ENCODE results near the gene LONP2.
"Not testable (repeated sequence)": the region's sequence is repeated elsewhere in the genome, so short reads cannot be mapped to it uniquely, and the experiment has no call there.

The LONP2 gene

DNA sequence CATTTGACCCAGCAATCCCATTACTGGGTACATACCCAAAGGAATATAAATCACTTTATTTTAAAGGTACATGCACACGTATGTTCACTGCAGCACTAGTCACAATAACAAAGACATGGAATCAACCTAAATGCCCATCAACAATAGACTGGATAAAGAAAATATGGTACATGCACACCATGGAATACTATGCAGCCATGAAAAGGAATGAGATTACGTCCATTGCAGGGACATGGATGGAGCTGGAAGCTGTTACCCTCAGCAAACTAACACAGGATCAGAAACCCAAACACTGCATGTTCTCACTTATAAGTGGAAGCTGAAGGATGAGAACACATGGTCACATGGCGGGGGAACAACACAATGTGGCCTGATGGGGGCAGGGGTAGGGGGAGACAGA, 4.0 kb upstream of the LONP2 start:
- not testable (repeated sequence) for DNase-seq

DNA sequence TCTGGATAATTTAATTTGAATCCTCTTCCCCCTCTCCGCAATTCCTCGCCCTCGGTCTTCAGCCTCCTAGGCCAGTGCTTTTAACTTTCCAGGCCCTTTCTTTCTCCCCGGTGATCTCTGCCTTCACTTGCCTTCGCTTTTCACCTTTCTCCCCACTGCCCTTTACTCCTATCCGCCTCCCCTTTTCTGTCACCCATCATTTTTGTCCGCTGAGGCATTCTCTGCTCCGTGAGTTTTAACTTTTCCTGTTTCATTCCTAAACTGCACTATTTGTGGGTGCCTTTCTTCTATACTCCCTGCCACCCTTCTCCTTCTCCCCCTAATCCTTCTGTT, 729 bp downstream of the LONP2 start:
- no peak for DNase-seq

DNA sequence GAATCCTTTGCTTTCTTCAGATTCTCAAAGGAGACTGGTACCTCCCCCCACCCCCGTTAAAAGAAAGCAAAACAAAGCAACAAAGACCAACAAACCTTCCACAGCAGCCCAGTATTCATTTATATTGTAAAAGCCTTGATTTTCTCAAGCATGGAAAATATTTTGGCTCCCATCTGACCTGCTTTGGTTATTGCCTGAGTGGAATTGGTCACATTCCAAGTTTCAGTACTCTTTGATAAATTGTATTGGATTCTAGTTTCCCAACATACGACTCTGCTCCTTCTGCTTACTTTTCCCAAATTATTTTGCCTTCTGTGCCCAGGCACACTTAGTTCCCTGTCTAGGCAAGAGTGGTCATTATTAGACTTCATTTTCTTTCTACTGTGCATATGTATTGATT, 2.0 kb downstream of the LONP2 start:
- no peak for DNase-seq

DNA sequence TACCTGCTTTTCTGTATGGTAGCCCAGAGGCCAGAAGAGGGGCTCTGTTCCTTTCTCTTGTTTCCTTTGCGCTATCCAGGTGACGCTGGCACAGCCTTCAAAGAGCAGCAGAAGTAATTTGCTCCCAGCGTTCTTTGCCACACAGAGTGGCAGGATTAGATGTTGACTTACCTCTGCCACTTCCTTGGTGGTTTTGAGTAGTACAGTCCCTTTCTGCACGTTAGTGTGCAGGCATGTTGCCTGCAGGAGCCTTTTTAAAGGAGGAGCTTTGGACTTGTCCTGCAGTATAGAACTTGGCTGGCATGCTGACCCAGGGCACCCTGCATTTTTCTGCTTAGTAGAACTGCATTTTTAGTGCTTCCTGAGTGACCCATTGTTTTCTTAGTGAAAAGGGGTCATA, 3.2 kb downstream of the LONP2 start, which contains the start of gene ABCC11:
Gene ABCC11 (minus strand): TSS at position 229 of the 400 bp plus-strand sequence. CDS start 15,618 bp downstream, outside the sequence.
- no peak for DNase-seq

DNA sequence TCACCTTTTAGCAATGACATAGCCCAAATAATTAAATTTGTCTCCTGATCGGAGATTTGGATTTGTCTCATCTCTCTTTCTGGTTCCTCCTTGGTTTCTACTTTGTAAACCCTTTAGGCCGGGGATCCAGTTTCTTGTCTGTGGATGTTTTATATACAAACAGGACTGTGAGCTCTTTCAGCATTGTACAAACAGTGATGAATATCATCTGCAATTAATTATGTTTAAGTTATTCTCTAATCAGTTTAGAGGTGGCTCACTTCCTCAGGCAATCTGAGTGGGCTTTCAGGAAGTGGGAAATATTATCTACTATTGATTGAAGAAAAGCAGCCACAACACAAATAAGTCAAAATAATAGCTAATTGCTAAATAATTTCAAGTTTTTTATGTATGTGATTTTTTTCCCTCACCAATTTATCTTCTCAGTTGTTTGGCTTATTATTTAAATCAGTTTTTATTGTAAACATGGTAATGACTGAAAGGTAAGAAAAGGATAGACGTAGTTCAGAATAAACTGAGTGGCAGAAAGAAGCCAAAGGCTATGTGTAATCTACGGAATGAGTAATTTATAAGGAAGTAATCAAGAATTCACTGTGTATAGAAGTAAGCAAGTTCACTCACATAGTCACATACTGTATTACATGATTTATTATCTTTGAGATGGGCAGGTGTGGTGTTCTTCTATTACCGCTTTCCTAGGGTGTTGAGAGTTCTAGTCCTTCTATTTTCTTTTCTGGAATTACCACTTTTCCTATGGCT, 6.6 kb downstream of the LONP2 start:
- DNase-seq = no peak

DNA sequence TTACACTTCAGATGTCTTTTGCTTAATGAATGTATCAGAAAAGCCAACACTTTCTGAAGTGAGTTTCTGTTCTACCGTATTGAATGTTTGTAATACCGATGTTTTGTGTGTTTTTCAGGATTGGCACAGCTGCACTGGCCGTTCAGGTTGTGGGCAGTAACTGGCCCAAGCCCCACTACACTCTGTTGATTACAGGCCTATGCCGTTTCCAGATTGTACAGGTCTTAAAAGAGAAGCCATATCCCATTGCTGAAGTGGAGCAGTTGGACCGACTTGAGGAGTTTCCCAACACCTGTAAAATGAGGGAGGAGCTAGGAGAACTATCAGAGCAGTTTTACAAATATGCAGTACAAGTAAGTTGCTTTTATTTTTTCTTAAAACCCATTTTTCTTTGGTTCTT, 7.9 kb downstream of the LONP2 start:
- no peak for DNase-seq

DNA sequence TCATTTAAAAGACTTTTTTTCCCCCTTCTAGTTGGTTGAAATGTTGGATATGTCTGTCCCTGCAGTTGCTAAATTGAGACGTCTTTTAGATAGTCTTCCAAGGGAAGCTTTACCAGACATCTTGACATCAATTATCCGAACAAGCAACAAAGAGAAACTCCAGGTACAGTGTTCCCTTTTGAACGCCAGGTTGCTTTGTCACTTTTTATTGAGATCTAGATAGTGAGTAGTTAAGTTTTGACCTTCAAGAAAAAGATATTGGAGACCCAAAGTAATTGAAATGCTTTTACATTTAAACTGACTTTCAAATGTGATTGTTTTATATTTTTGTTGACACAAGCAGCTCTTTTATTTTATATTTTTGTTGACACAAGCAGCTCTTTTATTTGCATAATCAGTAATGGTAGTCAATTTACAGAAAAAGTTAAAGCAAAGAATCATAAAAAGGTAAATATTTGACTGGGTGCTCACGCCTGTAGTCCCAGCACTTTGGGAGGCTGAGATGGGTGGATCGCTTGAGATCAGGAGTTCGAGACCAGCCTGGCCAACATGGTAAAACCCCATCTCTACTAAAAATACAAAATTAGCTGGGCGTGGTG, 12.6 kb downstream of the LONP2 start:
- no peak for DNase-seq

DNA sequence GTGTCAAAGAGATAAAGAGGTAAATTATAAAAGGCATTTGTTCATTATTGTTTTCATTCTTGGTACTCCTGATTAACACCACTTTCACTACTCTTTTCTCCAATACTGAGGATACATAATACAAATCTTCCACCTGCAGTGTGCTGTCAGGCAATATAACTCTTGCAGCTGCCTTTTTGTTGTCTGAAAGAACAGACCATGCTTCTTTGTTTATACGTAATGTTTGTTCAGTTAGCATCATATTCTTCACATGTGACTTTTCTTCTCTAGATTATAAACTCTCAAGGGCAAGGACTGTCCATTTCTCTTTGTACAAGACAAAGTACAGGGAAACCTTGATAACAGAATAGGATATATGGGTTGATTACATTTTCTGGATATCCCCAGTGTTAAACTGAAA, 17.5 kb downstream of the LONP2 start:
- DNase-seq = no peak

DNA sequence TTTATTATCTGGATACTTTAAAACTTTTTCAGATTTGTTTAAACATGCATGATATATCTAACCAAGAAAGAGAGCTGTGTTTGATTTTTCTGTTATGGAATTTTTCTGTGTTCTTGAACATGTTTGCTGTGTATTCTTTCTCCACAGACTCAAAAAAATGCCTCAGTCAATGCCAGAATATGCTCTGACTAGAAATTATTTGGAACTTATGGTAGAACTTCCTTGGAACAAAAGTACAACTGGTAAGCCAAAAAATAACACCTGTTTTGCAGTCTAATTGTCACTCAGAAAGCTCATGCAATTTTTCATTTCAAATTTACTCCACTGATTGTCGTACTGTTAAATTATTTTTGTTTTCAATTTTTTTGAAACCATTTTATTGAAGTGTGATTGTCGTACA, 18.5 kb downstream of the LONP2 start:
- DNase-seq = no peak

DNA sequence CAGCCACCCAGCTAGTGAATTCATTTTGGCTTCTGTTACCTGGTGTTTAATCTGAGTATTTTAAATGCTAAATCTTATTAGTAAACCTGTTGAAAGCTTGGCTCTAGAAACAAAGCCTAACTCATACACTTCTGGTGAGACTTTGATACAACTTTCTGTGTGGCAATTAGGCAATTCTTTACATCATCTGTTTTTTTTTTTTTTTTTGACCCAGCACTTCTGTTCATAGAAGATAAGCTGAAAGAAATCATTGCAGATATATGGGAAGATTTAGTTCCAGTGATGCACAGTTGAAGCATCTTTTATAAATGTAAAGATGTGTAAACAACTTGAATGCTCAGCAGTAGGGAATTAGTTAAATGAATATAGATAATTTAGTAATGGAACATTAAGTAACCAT, 24.9 kb downstream of the LONP2 start:
- no peak for DNase-seq

DNA sequence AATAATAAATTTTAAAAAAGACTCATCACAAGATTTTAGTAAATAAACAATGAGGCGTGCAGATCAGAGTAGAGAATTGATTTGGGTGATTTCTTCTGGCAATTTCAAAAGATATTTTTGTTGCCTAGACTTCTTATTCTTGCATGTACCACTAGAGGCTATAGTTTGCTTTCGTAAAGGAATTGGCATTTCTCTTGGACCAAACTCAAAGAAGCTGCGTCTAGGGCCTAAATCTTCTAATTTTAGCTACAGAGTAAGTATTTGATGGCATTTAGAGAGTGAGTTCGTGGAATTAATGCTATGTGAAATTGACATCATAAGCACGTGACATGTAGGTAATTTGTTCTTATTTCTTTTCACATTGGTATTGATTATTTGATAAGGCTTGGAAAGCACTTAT, 27.6 kb downstream of the LONP2 start:
- DNase-seq = no peak

DNA sequence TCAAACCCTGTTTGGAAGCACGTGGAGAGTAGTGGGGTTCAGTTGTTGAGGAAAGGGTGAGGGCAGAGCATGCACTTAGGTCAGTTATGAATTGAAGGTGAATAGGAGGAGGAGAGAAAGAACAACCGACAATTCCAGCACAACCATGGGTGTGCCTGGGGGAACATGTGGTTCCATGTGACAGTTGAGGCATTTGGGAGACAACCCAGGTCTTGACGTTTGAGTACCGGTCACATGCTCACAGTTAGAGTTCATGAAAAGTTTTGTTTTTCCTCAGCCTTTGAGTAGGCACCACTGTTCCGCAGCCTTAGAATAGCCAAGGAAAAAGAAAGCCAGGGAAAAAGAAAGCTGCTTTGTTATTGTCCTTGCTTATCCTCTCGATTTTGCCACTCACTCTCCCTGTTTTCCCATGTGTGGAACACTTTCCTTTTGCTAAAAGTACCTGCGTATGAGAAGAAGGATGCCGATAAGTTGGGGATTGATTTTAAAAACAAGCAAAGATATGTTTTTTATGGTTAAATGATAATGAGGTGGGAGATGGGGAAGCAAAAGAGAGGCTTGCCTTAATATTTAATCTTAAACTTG, 28.8 kb downstream of the LONP2 start:
- no peak for DNase-seq

DNA sequence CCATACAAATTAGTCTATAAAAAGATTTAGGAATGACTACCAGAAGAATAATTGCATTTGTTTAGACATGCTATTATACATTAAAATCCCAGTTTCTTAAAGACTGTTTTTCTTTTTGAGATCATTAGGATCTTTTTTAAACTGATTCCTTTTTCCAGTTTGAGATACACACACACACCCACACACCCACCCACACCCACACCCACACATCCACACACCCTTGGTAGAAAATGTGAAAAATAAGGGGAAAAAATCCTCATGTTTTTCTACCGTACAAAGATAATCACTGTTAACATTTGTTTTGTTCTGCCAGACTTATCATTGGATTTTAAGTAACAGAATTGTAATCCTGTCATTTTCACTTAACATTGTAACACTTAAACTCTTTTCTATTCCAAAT, 30.4 kb downstream of the LONP2 start:
- DNase-seq = no peak

DNA sequence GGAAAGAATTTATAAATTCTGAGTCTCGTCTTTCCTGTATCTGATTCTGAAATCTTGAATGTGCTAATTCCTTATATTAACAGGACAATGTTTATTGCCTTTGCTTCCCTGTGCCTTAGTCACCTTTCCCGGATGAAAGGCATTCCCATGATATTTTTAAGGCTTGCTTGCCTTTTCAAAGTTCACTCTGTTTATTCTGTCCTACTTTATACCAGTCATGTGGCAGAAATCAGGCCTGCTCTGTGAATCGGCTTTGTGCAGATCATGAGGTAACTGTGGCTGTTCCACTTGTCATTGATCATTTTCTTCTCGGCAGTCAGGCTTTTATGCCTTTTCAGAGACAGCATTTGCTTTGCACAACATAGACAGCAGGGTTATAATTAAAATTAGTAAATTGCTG, 32.0 kb downstream of the LONP2 start:
- DNase-seq = no peak

DNA sequence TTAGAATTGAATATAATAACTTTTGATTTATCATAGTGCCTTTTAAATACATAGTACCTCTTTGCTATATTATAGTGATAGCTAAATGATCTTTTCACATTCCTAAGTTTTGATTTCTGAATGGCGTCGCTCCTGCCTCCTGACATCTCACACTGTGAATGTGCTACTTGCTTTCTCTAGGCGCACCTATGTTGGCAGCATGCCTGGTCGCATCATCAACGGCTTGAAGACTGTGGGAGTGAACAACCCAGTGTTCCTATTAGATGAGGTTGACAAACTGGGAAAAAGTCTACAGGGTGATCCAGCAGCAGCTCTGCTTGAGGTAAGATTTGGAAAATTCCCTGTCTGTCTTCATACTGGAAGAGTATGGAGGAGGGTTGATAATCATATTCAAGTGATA, 33.1 kb downstream of the LONP2 start:
- DNase-seq = no peak

DNA sequence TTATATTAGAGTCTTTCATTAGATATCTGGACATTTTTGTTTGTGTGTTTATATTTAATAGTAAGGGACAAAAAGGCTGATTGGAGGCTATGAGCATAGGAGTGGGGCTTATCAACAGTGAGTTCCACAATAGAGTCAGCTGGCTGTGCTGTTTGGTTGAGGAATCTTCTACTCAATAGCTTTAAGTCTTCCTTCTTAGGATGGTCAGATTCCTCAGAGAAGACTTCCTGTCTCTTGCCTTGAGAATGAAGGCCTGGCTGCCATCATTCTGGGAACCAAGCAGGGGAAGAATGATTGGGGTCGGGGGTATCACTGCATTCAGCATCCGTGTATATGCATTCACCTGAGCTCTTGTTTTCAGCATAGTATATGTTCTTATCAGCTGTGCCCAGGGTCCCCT, 35.1 kb downstream of the LONP2 start:
- DNase-seq = no peak

DNA sequence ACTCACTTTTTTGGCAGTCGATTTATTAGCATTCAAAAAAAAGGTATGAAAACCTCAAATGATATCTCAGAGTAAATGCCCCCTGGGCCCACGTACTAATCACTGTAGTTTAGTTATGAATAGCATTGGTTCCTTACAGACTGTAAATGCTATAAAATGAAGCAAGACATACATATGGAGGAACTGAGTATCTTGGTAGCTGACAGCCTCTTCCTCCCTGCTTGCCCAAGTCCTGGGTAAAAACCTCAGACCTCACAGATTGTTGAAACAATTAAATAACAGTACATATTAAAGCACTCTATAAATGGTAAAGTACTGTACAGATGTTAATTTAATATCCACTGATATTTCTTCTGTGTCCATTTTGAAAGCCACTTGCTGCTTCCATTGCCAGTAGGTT, 36.4 kb downstream of the LONP2 start:
- no peak for DNase-seq

DNA sequence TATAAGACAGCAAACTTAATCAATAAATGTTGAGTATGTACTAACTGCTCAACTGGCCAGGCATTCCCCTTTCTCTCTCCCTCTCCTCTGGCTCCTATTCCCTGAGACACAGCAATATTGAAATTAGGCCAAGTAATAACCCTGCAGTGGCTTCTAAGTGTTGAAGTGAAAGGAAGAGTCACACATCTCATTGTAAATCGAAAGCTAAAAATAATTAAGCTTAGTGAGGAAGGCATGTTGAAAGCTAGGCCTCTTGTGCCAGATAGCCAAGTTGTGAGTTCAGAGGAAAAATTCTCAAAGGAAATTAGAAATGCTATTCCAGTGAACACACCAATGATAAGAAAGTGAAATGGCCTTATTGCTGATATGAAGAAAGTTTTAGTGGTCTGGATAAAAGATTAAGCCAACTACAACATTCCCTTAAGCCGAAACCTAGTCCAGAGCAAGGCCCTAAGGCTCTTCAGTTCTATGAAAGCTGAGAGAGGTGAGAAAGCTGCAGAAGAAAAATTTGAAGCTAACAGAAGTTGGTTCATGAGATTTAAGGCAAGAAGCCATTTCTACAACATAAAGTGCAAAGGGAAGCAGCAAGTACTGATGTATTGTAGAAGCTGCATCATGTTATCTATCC, 38.6 kb downstream of the LONP2 start:
- DNase-seq = no peak

DNA sequence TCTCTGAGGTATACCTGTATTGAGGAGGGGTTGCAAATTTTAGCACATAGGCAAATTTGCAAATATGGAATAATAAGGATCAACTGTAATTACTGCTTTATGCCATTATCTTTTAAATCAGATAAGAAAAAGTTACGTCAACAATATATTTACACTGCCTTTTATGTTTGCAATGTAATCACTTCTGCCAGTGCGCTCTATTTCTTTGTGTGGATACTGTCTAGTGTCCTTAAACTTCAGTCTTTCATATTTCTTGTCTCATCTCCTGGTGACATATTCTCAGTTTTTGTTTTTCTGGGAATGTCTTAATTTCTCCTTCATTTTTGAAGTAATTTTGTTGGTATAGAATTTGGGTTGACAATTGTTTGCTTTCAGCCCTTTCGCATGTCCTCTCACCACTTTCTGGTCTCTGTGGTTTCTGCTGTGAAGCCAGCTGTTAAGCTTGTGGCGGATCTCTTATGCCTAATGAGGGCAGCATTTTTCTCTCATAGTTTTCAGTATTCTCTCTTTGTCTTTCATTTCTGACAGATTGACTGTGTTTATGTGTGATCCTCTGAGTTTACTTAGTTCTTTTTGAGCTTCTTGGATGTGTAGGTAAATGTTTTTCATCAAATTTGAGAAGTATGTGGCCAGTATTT, 40.8 kb downstream of the LONP2 start:
- no peak for DNase-seq

DNA sequence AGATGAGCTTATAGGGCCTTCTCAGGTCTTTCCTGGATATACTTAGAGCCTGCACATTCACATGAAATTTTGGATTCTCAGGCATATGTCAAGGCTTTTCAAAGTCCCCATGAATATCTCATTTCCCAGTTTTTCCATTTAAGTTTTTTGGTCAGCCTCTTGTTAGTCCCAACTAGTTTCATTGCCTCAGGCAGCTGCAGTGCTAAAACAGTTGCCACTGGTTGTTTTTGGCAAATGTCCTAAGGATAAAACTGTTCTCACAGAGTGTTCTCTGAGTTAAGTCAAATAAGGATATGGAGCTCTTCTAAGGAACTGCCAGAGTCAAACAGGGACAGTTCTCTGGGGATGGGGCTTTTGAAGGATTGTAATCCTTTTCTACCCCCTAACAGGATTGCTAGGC, 43.1 kb downstream of the LONP2 start:
- DNase-seq = no peak

DNA sequence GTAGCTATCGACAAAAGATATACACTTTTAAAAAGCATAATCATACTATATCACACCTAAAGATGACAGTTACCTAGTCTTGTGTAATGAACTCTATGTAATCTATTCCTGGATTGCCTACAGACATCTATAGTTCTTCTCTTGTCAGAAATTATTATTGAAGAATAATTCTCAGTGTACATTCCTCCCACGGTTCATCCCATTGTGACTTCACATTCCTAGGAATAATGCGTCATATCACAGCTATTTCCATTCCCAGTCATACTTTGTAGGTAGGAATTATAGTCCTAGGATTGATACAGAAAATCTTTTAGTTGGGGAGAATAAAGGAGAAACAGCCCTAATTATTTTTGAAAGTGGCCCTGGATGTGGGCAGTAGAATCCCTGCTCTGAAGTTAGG, 47.2 kb downstream of the LONP2 start:
- no peak for DNase-seq

DNA sequence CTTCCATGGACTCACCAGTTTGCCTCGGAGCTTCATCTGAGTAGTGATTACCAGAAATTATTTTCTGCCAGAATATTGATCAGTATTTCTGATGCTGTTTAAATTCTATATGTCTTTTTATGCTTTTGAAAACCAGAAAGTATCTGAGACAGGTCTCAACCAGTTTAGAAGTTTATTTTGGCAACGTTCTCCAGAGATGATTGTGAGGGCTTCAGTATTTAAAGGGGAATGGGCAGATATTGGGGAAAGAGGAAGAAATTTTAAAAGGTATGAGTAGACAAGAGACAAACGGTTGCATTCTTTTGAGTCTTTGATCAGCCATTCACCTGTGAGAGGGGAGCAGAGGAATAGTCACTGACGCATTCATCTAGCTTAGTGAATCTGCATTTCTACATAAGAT, 47.7 kb downstream of the LONP2 start:
- DNase-seq = no peak

DNA sequence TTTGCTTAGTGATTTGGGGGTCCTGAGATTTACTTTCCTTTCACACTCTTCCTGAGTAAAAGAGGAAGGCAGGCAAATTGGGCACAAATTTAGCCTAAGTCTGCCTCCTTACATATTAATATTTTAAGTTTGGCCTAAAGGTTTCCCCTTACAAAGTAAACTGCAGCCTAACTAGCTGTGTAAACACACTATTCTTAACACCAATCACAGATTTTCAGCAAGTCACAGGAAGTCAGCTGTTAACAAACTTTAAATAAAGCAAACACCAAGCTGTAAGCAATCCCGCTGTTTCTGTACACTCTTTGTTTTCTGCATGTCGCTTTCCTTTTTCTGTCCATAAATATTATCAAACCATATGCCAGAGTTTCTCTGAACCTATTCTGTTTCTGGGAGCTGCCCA, 48.4 kb downstream of the LONP2 start:
- no peak for DNase-seq

DNA sequence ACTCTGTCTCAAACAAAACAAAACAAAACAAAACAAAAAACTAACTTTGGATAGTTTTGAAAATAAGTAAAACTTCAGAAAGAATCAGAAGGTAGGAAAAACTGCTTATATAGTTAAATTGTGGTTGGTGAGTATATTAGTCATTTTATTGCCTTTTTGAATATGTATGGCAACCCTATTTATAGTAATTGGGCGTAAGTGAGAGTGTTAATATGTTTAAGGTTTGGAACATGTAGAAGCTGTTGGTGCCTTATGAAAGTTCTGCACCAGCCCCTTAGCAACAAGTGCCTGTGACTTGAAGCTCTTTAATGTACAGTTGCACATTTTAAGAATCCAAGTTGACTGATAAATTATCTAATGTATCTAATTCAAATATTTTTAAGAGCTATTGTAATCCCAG, 50.6 kb downstream of the LONP2 start:
- DNase-seq = no peak

Measured in NCI-H2081 treated with DMSO at 0.1 percent for 48 hours (cell line).